Measurements from ENCODE around the gene CST4. TPM values are rescaled to one million over a fixed set of nuclear protein-coding genes. Genes with fewer than 3 reads are reported as not detected.
"Not testable (repeated sequence)": the region's sequence is repeated elsewhere in the genome, so short reads cannot be mapped to it uniquely, and the experiment has no call there.

The CST4 gene
- polyA plus RNA-seq, 4 donors, result not detected

DNA sequence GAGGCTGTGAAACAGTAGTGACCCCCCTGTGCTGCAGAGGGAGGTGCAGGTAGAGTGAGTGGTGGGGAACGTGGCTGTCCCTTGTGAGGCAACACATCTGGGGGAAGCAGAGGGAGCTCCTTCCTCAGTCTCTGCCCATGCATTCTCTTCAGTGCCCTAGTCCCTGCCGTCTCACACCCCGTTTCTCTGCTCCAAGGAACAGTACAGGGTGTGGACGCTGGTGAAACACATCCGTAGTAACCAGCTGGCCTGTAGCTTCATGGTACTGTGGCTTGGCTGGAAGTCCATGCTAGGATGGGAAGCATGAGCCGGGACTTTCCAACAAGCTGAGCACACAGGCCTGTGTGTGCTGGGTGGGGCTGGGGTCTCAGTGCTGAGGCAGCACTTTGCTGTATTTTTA, 25.7 kb downstream of the CST4 start:
- no peak for DNase-seq (ENCODE audit: low read depth in 4 of 4, low spot score in 3 of 4)

DNA sequence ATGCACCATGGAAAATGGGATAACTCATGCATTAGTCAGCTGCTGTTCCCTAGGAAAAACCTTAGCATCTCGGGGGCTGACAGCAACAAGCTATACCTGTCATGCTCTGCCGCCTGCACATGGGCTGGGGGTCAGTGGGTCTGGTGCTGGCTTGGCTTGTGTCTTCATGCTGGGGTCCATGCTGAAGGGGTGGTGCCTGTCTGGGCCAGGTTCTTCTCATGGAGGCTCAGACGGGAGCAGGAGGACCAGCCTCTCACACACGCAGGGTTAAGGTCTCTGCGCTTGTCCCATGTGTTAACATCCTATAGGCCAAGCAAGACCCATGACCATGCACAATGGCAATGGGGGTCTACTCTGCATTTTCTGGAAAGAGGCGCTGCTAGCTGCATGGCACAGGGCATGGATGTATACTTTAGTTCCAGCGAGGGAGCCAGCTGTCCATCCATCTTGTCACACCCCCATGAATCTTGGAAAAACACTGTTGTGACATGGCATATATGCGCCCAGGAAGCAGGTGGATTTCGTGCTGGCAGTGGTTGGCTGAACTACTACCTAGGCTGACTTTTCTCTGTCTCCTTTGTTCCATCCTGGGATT, 26.5 kb downstream of the CST4 start:
- DNase-seq (ENCODE audit: low read depth in 4 of 4, low spot score in 3 of 4), result no peak

DNA sequence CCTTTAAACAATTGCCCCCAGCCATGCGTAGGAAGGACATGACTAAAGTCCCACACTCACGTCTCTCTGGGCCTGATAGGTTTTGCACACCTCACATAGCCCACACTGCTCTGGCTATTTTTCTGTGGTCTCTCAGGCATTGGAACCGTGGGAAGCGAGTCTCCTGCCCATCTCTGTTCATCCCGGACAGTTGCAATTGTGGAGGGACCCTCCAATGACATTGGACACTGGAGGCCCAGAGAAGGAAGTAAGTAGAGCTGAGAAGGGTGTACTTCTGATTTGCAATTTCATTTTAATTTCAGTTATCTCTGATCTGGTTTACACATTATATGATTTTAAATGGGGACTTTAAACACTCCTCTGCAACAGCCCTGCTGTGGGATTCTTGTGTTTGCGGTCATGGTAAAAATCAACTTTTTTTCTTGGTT, 27.8 kb downstream of the CST4 start:
- no peak for DNase-seq (ENCODE audit: low read depth in 4 of 4, low spot score in 3 of 4)

DNA sequence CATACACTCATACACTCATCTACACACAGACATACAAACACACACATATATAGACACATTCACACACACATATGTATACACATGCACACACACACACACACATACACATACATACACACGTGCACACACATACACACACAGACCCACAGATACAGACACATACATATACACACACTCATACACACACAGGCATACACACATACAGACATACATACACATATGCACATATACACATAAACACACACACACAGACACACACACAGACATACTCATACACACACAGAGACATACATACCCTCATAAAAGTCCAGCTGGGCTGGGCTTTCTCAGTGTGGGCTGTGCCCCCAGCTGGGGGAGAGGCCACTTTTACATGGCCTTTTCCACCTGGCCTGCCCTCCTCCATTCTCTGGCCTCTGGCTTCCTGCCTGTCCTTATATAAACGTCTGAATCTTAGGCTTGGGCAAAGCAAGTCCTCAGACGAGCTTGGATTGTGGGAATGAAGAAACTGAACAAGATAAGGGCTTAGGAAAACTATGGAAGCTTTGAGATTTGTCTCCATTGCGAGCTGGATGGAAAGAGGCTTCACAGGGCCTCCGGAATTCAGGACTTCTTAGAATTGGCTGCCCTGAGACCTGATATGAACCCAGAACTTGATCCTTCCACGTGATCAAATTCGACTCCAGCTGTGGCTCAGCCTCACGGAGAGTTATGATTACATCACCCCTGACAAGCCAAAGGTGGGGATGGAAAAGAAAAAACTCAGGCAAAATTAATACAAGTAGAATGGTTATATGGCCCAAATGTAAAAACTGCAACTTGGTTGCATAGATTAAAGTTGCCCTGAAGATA, 28.6 kb downstream of the CST4 start:
- DNase-seq (ENCODE audit: low read depth in 4 of 4, low spot score in 3 of 4), result no peak

DNA sequence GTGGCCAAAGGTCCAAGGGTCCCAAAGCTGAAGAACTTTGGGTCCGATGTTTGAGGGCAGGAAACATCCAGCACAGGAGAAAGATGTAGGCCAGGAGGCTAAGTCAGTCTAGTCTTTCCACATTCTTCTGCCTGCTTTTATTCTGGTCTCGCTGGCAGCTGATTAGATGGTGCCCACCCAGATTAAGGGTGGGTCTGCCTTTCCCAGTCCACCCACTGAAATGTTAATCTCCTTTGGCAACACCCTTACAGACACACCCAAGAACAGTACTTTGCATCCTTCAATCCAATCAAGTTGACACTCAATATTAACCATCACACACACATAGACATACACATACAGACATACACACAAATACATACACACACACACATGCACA, 29.2 kb downstream of the CST4 start:
- DNase-seq (ENCODE audit: low read depth in 4 of 4, low spot score in 3 of 4), result not testable (repeated sequence)

DNA sequence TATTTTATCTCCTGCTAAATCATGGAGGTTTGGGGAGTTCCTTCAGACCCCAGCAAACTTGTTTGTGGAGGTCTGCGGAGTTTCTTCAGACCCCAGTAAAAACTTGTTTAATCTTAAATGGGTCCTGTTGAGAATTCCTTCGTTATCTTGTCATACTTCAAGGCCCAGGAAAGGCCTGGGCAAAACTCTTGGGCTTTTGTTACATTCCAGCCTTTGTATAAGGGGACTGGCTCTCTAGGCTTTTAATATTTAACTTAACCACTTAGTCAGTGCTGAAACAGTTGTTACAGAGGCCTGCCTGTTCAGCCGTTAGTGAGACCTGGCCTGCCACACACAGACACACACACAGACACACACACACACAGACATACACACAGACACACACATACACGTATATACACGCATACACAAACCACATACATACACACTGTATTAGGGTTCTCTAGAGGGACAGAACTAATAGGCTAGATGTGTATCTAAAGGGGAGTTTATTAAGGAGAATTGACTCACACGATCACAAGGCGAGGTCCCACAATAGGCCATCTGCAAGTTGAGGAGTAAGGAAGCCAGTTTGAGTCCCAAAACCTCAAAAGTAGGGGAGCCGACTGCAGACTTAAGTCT, 29.7 kb downstream of the CST4 start:
- DNase-seq (ENCODE audit: low read depth in 4 of 4, low spot score in 3 of 4), result no peak

DNA sequence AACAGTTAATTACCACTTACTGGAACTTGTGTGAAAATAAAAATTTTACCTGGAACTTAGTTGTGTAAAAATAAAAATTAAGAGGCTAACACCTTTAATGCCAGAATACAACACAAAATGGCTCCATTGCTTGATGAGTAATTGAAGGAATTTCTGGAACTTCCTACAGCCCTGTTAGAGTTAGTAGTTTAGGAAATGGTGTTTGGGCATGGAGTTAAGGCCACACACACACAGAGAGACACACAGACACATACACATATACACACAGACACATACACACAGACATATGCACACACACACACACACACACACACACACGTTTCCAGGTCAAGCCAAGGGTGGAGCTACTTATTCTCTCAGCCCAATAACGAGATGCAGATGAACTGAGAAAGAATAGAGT, 30.5 kb downstream of the CST4 start:
- DNase-seq (ENCODE audit: low read depth in 4 of 4, low spot score in 3 of 4), result no peak

DNA sequence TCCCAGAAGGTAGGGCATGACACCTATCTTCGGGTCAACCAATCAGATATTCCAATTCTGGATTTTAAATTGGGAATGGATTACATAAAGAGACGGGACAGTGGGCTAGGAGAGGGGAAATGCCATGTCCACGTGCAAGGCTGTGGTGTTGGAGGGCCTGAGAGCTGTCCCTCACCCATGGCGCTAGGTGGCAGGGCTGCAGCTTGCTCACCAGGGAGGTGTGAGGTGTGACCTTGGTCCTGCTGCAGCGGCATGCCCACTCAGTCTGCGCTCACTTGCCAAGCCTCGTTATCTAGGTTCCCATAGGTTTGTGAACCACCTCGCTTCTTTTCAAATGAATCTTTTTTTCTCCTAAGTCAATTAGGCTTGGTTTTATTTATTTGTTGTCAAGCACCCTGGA, 31.6 kb downstream of the CST4 start:
- no peak for DNase-seq (ENCODE audit: low read depth in 4 of 4, low spot score in 3 of 4)

DNA sequence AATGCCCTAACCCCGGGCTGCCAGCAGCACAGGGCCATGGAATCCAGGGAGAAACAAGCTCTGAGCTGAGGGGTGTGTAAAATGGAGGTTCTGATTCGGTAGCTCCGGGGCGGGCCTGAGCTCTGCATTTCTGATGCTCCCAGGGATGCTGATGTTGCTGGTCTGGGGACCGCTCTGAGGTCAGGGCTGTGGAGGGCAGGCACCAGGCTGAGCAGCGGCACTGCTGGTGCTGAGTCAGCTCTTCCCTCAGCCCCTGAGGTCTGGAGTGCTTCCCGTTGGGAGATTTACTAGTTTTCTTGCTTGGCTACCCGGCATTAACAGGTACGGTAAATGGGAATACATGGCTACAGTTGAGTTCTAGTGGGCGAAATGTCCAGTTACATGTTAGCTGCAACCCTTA, 32.5 kb downstream of the CST4 start:
- DNase-seq (ENCODE audit: low read depth in 4 of 4, low spot score in 3 of 4), result no peak

DNA sequence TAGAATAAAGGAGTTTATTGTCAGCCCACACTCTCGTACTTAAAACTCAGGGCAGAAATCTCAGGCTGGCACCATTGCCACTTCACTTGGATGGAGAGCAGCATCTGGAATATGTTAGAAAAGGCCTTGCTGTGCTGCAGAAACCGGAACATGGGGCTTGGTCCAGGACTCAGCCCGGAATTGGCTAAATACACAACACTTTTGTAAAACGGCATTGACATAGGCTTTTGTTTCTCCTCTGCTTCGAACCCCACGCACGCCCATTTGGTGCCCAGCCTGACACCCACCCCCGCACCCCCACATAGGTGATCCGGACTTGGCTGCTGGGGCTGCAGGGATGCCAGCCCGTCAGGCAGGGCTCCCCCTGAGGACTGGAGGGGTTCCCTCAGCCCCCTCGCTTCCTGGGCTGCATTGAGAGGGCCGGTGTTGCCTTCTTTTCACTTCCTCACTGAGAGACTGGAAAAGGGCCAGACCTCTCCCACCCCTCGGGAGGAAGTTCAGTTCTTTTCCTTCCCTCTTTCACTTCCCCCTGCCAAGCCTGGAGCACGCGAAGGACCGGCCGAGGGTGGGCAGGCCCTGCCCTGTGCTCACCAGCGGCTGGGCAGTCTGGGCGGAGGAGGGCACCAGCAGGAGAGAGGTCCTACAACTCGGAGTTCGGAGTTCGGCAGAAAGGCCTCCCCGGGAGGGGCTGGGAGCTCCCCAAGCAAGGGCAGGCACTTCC, 33.2 kb downstream of the CST4 start:
- DNase-seq (ENCODE audit: low read depth in 4 of 4, low spot score in 3 of 4), result no peak

DNA sequence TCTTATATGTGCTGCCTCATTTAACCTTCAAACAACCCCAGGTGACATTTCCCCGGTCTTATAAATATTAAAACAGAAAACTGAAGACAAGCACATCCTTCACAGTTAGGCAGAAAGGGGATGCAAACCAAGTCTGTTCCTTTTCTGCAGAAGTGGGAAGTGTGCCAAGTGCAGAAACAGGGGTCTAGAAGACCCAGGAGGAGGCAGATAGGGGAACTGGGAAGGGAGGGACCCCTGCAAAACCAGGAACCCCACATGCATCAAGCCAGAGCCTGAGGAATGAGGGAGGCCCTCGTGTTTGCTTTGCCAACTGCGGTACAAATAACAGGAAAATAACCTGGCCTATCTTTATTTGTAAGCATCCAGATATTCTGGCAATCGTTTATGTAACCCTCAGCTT, 34.1 kb downstream of the CST4 start:
- no peak for DNase-seq (ENCODE audit: low read depth in 4 of 4, low spot score in 3 of 4)

DNA sequence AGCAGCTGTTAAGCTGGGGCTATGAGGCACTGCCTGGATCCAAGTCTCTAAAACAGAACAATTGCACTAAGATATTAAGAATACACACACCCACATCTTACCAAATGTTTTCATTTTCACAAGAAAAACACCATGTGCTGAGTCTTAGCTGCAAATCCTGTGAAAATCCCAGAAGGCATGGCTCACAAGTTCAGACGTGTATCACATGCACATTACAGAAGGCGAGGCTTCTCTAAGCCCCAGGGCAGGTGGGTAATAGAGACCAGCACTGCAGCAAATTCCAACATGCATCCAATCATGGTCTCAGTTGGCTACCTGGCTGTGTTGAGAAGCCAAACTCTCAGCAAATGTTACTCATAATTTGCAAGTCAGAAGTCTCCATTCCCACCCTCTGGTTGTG, 34.8 kb downstream of the CST4 start:
- DNase-seq (ENCODE audit: low read depth in 4 of 4, low spot score in 3 of 4), result no peak

DNA sequence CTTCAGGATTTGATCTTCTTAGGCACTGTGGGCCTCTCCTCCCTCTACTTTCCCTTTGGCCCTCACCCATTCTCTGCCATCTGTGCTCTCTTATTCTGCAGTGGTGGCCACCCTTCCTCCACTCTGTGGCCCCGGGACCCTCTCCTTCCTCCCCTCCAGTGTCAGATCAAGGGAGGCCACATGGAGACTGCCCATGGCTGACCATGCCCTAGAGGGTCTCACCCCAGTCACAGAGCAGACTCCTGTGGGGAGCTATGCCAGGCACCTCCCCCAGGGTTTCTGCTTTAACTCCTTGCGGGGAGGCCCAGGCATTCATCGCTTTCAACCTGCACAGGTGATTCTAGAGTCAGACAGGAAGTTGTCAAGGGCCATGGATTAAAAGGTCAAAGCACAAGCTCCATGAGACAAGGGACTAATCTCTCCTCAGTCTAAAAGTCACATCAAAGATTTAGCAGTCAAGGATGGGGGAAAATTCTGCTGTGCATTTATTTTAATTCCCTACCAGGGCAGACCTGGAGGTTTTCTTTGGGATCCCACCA, 35.4 kb downstream of the CST4 start:
- DNase-seq (ENCODE audit: low read depth in 4 of 4, low spot score in 3 of 4), result no peak

DNA sequence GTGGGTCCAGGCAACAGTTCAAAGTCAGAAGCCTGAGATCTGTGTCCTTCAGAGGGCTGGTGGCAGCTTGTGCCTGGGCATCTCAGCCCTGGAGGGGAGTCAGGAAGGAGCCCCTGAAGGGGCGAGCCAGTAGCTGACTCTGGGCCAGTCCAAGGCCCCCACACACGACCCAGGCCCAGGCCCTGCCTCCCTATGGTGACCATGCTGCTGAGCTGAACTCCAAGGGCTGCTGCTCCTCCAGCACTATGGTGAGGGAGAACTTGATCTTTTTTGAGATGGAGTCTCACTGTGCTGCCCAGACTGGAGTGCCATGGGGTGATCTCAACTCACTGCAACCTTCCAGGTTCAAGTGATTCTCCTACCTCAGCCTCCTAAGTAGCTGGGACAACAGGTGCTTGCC, 35.9 kb downstream of the CST4 start:
- no peak for DNase-seq (ENCODE audit: low read depth in 4 of 4, low spot score in 3 of 4)

DNA sequence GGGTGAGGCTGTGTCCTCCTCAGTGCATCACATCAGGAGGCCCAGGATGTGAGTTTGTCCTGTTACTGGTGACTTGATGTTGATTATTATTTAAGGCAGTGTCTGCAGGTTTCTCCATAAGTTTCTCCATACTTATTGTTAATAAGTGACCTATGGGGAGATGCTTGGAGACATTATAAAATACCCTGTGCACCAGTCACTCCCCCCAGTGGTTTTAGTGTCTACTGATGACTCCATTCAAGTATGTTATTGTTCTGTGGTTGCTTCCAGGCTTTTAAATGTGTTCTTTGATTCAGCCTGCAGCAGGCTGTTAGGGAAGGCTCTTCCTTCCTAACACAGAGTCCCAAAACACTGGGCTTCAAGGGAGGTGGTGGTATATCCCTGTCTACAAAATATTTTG, 36.5 kb downstream of the CST4 start:
- no peak for DNase-seq (ENCODE audit: low read depth in 4 of 4, low spot score in 3 of 4)

DNA sequence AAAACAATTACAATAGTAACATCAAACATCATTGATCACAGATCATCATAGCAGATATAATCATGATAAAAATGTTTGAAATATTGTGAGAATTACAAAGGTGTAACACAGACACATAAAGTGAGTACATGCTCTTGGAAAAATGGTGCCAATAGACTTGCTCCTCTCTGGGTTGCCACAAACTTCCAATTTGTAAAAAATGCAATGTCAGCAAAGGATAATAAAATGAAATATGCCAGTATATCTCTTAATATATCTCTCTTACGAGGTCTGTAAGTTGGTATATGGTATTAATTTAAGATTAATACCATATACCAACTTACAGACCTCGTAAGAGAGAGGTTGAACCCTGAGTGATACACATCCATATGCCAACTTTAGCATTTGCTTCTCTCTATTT, 37.7 kb downstream of the CST4 start:
- DNase-seq (ENCODE audit: low read depth in 4 of 4, low spot score in 3 of 4), result no peak

DNA sequence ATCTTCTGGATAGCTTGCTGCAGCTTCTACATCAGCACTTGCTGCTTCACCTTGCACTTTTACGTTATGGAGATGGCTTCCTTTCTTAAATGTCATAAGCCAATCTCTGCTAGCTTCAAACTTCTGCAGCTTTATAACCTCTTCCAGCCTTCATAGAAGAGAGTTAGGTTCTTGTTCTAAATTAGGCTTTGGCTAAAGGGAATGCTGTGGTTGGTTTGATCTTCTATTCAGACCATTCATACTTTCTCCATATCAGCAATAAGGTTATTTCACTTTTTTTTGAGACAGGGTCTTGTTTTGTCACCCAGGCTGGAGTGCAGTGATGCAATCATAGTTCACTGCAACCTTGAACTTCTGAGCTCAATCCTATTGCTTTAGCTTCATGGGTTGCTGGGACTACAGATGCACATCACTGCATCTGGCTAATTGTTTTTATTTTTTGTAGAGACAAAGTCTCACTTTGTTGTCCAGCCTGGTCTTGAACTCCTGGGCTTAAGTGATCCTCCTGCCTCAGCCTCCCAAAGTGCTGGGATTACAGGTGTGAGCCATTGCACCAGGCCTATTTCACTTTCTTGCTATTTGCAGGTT, 38.9 kb downstream of the CST4 start:
- DNase-seq (ENCODE audit: low read depth in 4 of 4, low spot score in 3 of 4), result no peak

DNA sequence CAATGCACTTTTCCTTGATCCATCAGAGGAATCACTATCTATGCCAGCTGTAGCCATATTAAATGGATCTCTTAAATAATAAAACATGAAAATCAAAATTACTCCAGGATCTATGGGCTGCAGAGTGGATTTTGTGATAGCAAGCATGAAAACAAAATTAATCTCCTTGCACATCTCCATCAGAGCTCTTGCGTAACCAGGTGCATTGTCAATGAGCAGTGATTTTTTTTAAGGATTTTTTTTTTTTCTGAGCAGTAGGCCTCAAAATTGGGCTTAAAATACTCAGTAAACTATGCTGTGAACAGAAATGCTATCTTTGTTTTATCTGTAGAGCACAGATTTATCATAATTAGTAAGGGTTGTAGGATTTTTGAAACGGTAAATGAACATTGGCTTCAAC, 39.6 kb downstream of the CST4 start:
- no peak for DNase-seq (ENCODE audit: low read depth in 4 of 4, low spot score in 3 of 4)

DNA sequence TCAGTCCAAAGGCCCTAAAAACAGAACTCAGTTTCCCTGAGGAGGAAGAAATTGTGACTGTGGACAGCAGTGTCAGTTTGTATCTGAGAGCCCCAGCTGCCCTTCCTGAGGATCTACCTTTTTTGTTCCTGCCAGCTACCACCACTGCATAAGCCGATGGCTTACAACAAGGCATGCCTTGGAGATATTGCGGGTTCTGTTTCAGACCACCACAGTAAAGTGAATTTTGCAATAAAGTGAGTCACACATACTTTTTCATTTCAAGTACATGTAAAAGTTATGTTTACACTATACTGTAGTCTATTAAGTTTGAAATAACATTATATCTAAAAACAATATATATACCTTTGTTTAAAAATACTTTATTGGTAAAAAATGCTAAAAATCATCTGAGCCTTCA, 41.5 kb downstream of the CST4 start:
- no peak for DNase-seq (ENCODE audit: low read depth in 4 of 4, low spot score in 3 of 4)

DNA sequence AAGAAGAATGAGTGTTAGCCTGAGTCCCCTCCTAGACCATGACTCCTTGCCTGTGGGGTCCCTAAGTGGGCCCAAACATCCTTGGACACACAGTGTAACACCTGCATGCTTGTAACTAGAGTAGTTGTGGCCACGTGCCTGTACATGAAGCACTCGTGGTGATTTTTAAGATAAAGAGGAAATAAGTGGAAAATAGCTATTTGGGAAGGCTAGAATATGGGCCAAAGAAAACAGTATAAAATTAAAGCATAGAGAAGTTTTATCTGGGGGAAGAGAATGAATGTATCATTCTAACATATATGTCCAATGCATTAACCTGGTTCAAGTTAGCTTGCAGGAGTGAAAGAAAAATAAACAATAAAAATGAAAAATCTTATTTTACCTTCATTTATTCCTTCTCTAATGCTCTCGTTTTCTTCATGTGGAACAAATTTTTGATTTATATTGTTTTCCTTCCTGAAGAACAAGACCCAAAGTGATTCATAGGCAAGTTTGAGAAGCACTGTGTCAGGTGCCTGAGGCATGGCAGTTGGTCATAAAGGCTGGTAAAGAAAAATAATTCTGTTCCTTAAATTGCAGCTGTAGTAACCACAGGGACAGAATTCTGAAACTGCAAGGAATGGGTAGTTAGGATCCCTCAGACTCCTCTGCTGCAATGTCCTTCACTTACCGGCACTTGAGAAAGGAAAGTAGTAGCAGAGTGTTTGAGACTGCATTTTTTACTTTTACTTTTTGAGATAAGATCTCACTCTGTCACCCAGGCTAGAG, 42.5 kb downstream of the CST4 start:
- DNase-seq (ENCODE audit: low read depth in 4 of 4, low spot score in 3 of 4), result no peak

Data from left renal pelvis (tissue), 4 donors.